Gastrocnemius medialis (tissue), 4 donors: ENCODE results near the gene CACNA1C. TPM values are rescaled to one million over a fixed set of nuclear protein-coding genes. Genes with fewer than 3 reads are reported as not detected.

Source experiments
- ATAC-seq, 2 donors: fragments of 150-250 bp; one replicate each; pipeline ENCODE4 v1.9.1; 2016
- DNase-seq, 2 donors: peaks; one replicate each; pipeline ENCODE4 v3.0.0-alpha.2; 2019
- H3K27ac ChIP-seq, 4 donors: fragments of 200-600 bp; sonication (generic); 1 replicate in 1 of 4; 2 replicates in 3 of 4; pipeline ENCODE4 v1.5.1; 2016 to 2018; ENCODE audit warnings: mild to moderate bottlenecking in 2 of 4, moderate library complexity in 1 of 4
- H3K27me3 ChIP-seq, 3 donors: fragments of 200-600 bp; sonication (generic) in 2 of 3; 1 replicate in 1 of 3; 2 replicates in 2 of 3; pipeline versions ENCODE4 v1.5.1 to v1.6.0; 2016 to 2019; ENCODE audit warnings: mild to moderate bottlenecking in 1 of 3, moderate library complexity in 1 of 3
- H3K36me3 ChIP-seq, 2 donors: fragments of 200-600 bp; sonication (generic) in 1 of 2; one replicate each; pipeline ENCODE4 v1.5.1; 2017 to 2018
- H3K4me1 ChIP-seq, 2 donors: fragments of 200-600 bp; sonication (generic) in 1 of 2; one replicate each; pipeline ENCODE4 v1.5.1; 2016 to 2017; ENCODE audit warnings: mild to moderate bottlenecking in 2 of 2
- H3K4me3 ChIP-seq, 4 donors: fragments of 200-600 bp; sonication (generic) in 3 of 4; 1 replicate in 1 of 4; 2 replicates in 3 of 4; pipeline ENCODE4 v1.5.1; 2016 to 2019; ENCODE audit warnings: mild to moderate bottlenecking in 2 of 4
- H3K9me3 ChIP-seq, 3 donors: fragments of 200-600 bp; sonication (generic) in 2 of 3; 1 replicate in 1 of 3; 2 replicates in 2 of 3; pipeline ENCODE4 v1.5.1; 2016 to 2019
- POLR2A ChIP-seq, 2 donors: fragments of 450-650 bp; IDR thresholded peaks; one replicate each; pipeline ENCODE4 v1.6.1; 2017; ENCODE audit warnings: antibody characterized with exemption in 2 of 2, mild to moderate bottlenecking in 2 of 2, moderate library complexity in 2 of 2
- in situ Hi-C, 4 donors: fragments of 200-750 bp; cut with MboI; loops; one replicate each; pipeline versions ENCODE4 v1.15.0 to v1.8.0; 2017; ENCODE audit warnings: low sequenced_read_pairs in 4 of 4
- intact Hi-C: fragments of 100-400 bp; cut with DNase I; formaldehyde crosslinking; loops from one replicate; pipeline ENCODE4 v1.15.1; 2023; ENCODE audit warnings: low total_unique reads
- total RNA-seq, 4 donors: library from RNA; depleted of rRNA; stranded (reverse); fragments of >200 nt; gene quantifications; one replicate each; pipeline versions ENCODE4 v1.1.0 to v1.2.3, GENCODE V29; 2016
- TF ChIP-seq, protein P1 (sequence below), 5 experiments: fragments of 450-650 bp in 3 of 5; fragments of 200-600 bp in 2 of 5; sonication (generic) in 2 of 5; IDR thresholded peaks in 4 of 5; conservative IDR thresholded peaks in 1 of 5; 1 replicate in 4 of 5; 2 replicates in 1 of 5; pipeline ENCODE4 v1.5.1; 2016 to 2019; ENCODE audit warnings: antibody characterized with exemption in 5 of 5, mild to moderate bottlenecking in 3 of 5, moderate library complexity in 3 of 5

CACNA1C gene
- total RNA-seq, 4 donors from 2014 or later: 0.80 to 1.8 (median 0.91) TPM

DNA sequence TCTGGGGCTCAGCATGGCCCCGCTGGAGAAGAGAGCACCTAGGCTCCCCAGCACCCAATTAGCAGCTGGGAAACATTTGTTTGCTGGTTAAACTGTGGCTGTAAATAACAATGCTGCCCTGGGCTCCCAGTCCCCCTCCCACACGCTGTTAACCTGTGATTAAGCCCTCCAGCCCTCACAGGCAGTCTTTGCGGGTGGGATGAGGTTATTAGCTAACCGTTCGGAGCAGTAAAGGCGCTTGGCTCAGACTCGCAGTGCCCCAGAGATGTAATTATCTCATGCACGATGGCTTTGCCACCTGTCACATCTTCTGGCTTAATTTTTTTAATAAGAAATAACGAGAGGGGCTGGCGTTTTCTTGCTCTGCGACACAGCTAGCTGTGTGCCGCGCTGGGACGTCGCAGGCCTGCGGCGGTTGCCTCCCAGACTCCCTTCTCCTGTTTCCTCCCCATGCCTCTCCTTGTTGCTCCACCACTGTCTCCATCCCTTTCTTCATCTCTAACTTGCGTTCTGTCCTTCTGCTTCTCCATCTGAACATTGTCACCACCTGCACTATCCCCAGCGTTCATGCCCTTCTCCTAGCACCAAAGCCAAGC lies 502.8 kb downstream of the CACNA1C start:
- H3K9me3 ChIP-seq: no peaks in the 10 kb centered on the region
- H3K36me3 ChIP-seq: no peaks in the 10 kb centered on the region
- no peak overlapping the region for H3K27ac ChIP-seq
- in situ Hi-C loops: no loop called here
- TF ChIP-seq, protein P1, sequence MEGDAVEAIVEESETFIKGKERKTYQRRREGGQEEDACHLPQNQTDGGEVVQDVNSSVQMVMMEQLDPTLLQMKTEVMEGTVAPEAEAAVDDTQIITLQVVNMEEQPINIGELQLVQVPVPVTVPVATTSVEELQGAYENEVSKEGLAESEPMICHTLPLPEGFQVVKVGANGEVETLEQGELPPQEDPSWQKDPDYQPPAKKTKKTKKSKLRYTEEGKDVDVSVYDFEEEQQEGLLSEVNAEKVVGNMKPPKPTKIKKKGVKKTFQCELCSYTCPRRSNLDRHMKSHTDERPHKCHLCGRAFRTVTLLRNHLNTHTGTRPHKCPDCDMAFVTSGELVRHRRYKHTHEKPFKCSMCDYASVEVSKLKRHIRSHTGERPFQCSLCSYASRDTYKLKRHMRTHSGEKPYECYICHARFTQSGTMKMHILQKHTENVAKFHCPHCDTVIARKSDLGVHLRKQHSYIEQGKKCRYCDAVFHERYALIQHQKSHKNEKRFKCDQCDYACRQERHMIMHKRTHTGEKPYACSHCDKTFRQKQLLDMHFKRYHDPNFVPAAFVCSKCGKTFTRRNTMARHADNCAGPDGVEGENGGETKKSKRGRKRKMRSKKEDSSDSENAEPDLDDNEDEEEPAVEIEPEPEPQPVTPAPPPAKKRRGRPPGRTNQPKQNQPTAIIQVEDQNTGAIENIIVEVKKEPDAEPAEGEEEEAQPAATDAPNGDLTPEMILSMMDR (IDR thresholded peaks at IDR 0.05 in 4 of 5, conservative IDR thresholded peaks at IDR 0.05 in 1 of 5): no peak
- TF ChIP-seq POLR2A (IDR thresholded peaks at IDR 0.05): no peak
- DNase-seq (no peak), ATAC-seq (no peak)
- no peaks in the 10 kb centered on the region for H3K27me3 ChIP-seq
- intact Hi-C loops: no loop called here
- H3K4me1 ChIP-seq: no peaks in the 10 kb centered on the region
- H3K4me3 ChIP-seq: no peak overlapping the region

DNA sequence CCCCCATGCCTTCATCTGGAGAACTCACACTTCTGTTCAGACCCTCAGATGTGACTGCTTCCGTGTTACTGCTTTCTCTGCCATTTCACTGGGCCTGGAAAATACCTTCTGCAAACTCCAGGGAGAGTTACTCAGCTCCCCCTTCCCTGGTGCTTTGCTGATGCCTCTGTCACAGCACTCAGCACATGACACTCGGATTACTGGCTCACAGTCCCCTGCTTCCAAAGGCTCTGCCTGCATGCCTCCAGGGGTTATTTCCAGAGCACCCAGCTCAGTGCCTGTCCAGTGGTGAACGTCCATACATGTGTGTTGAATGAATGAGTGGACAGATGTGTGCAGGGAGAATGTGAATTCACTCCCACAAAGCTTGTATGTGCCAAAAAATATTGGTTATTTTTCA lies 504.8 kb downstream of the CACNA1C start:
- Histone ChIP-seq H3K36me3 (no peaks in the 10 kb centered on the region), H3K27ac (no peak overlapping the region), H3K27me3 (no peaks in the 10 kb centered on the region), H3K4me3 (no peak overlapping the region), H3K9me3 (no peaks in the 10 kb centered on the region), H3K4me1 (no peaks in the 10 kb centered on the region)
- DNase-seq (no peak), ATAC-seq (no peak)
- TF ChIP-seq POLR2A (IDR thresholded peaks at IDR 0.05): no peak
- in situ Hi-C loops: no loop called here
- intact Hi-C loops: no loop called here

DNA sequence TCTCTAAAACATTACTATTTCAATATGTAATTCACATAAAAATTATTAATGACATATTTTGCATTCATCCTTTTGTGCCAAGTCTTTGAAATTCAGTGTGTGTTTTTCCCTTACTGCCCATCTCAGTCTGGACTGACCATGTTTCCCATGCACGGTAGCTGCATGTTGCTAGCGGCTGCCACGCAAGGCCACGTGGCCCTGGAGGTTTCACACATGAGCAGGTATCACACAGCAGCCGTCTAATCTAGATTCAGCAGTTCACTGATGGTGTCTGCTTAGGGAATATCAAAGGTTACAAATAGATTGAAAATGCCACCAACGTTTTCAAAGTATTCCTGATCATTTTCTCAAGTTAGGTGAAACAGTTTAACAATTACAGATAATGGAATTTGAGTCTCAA lies 507.1 kb downstream of the CACNA1C start:
- intact Hi-C loops: no loop called here
- no peak for ATAC-seq

DNA sequence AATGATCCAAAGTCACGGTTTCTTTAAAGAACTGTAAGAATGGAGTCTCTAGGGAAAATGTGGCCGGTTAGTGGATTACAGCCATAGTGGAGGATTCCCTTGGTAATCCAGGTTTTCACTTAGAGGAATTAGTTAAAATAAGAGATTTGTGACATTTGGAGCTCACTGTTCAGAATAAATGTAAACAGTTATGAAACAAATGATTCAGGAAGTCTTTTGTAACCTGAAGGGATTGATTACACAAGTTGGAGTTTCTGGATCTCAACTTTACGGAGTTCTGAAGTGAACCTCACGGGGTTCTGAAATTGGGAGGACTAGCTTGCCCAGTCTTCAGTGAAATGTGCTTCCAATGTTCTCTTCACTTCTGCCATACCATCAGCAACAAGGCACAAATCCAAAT lies 507.6 kb downstream of the CACNA1C start:
- in situ Hi-C loops: no loop called here
- Histone ChIP-seq H3K4me3 (no peak overlapping the region), H3K27ac (no peak overlapping the region), H3K27me3 (no peaks in the 10 kb centered on the region), H3K9me3 (no peaks in the 10 kb centered on the region), H3K36me3 (no peaks in the 10 kb centered on the region), H3K4me1 (no peaks in the 10 kb centered on the region)
- no peak for TF ChIP-seq POLR2A (IDR thresholded peaks at IDR 0.05)
- TF ChIP-seq, protein P1 (IDR thresholded peaks at IDR 0.05 in 4 of 5, conservative IDR thresholded peaks at IDR 0.05 in 1 of 5): no peak
- DNase-seq (no peak), ATAC-seq (no peak)
- intact Hi-C loops: no loop called here

More for the DNA sequence above, 507.1 kb downstream of the CACNA1C start:
- TF ChIP-seq, protein P1 (IDR thresholded peaks at IDR 0.05 in 4 of 5, conservative IDR thresholded peaks at IDR 0.05 in 1 of 5): no peak
- no peak for TF ChIP-seq POLR2A (IDR thresholded peaks at IDR 0.05)
- no peak for DNase-seq
- H3K27ac ChIP-seq: no peak overlapping the region
- H3K36me3 ChIP-seq: no peaks in the 10 kb centered on the region
- in situ Hi-C loops: no loop called here
- no peak overlapping the region for H3K4me3 ChIP-seq
- no peaks in the 10 kb centered on the region for H3K9me3 ChIP-seq
- H3K27me3 ChIP-seq: no peaks in the 10 kb centered on the region
- H3K4me1 ChIP-seq: no peaks in the 10 kb centered on the region

DNA sequence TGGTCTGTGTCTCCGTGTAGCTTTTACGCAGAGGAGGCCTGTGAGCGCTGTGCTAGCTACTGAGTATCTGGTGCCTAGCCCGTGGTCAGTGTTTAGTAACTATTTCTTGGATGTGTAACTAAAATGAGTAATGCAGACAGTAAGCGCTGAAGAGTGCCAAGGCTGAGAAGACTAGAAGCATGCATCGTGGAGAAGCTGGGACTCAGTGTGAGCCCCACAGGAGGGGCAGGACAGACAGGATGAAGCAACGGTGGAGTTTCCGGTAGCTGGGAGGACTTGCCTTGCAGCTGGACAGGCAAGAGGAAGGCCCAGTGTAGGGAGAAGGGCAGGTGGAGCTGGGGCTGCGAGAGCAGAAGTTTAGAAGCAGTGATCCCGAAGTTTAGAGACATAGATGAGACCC lies 508.6 kb downstream of the CACNA1C start:
- H3K27ac ChIP-seq: no peak overlapping the region
- H3K36me3 ChIP-seq: no peaks in the 10 kb centered on the region
- H3K4me1 ChIP-seq: no peaks in the 10 kb centered on the region
- intact Hi-C loops: no loop called here
- in situ Hi-C loops: no loop called here
- no peak for TF ChIP-seq POLR2A (IDR thresholded peaks at IDR 0.05)
- TF ChIP-seq, protein P1 (IDR thresholded peaks at IDR 0.05 in 4 of 5, conservative IDR thresholded peaks at IDR 0.05 in 1 of 5): no peak
- no peak for DNase-seq
- H3K4me3 ChIP-seq: no peak overlapping the region
- H3K9me3 ChIP-seq: no peaks in the 10 kb centered on the region
- ATAC-seq: no peak
- H3K27me3 ChIP-seq: no peaks in the 10 kb centered on the region
